Stimulated activated CD8-positive, alpha-beta memory T cell treated with anti-CD3 and anti-CD28 coated beads, Interleukin-7, amount 100 ng/mL, for 48 hours (primary cell): ENCODE measurements around the gene MAGI1.
A peak's percentile ranks its signal among the peaks of the same experiment; 100 is the strongest.

Experiments used
- DNase-seq, 2 donors: peaks; one replicate each; pipeline ENCODE4 v3.0.0-alpha.2; 2020; ENCODE audit warnings: low read depth in 1 of 2; ENCODE audit errors: extremely low read depth in 1 of 2

The MAGI1 gene

DNA sequence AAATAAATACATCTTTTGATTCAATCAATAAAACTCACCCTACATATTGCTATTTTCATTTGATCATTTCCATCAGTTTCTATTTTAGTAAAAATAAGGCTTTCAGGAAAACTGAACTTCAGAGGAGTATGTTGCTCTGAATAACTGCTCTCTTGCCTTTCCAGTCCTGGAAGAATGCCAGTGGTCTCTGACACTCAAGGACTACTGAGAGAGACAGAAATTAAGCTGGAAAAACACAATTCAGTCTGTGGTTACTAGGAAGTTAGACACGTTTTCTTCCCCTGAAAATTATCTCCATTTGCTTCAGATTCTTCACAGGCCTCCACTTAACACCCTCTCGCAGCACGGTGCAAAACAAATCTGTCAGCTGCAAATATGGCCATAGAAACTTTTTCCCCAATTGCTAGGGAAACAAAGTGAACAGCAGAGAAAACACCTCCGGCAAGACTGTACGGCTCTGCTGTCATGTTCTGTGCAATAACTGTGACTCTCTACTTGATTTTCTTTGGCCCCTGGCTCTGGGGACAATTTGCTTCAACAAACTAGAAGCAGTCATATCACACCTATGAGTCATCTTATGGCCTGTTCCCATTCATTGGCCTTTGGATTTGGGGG is 353.0 kb downstream of the MAGI1 start:
- no peak for DNase-seq

DNA sequence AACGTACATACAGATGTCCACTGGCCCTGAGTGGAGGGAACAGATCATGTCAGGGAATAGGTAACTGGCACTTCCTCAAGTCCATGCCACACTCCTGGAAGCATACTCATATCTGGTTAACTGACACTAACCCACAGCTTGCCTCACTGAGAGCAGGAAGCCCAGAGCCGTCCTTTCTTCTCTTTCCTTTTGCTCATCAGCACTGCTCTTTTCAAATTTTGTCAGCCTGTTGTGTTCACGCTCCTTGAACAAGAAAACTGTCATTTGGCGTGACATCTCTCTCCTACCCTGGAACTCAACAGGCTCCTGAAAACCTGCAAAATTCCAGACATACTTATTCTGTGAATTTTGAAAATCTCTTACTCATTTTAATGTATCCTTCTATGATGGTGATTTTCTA is 360.2 kb downstream of the MAGI1 start:
- DNase-seq, result no peak

DNA sequence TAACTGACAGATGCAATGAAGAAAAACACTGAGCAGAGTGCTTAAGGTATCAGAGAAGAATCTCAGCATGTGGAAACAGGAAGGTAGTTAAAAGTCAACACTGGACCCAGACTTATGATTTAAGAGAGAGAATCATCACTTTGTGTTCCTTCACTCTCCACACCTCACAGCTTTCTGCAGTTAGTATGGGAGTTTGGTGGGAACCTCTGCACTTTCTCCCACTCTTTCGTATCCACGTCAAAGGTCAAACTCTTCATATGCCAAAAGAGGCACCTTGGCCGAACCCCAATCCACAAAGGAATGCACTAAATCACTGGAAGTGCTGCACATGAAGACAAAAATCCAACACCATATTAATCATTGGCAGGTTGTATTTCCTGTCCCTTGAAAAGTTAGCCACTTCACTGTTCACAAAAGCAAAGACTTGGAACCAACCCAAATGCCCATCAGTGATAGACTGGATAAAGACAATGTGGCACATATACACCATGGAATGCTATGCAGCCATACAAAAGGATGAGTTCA is 361.2 kb downstream of the MAGI1 start:
- no peak for DNase-seq

DNA sequence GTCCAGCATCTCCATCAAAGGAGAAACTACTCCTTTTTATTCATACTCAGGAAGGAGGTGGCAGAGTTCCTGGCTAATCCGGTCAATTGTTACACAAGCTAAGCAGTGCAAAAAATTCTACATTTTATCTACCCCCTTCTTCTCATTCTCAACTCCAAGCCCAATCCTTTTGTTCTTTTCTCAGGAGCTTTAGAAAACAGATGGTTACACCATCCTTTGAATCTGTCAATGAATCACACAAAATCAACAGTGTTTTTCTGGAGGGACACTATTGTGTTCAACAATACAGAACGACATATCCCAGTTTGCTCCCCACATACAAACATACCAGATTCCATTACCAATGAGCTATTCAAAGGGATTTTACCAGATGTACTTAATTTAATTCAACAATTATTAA is 362.1 kb downstream of the MAGI1 start:
- DNase-seq, result no peak

DNA sequence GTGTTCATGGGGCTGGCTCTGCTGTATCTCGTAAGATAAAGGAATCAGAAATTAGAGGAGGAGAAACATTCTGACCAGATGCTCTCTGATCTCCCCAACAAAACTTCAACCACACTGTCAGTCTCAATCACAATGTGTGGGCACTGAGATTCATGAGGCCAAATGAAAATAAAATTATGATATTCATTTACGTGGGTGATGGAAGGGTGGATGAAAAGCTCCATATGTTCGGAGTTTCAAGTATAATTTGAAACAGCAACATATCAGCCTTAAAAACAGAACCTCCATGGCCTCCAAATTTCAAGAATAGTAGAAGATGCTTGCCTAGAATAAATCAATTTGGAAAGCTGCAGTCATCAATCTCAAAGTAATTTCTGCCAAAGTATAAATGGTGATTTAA is 363.7 kb downstream of the MAGI1 start:
- no peak for DNase-seq

DNA sequence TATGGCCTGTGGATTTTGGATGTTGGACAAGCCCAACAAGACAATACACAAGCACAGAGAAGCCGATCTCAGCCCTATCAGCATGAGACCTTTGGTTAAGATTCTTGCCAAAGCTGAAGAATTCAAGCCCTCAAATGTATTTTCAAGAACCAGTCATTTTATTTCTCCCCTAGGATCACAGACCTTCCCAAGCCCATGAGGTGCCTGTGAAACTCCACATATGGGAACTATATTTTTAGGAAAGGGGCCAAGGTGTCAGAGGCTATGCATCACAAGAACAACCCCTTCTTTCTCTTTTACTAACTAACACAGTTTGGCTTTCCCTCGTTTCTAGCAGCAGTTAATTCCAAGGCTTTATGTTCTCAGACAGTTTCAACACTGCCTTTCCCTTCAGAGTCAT is 364.5 kb downstream of the MAGI1 start:
- no peak for DNase-seq

DNA sequence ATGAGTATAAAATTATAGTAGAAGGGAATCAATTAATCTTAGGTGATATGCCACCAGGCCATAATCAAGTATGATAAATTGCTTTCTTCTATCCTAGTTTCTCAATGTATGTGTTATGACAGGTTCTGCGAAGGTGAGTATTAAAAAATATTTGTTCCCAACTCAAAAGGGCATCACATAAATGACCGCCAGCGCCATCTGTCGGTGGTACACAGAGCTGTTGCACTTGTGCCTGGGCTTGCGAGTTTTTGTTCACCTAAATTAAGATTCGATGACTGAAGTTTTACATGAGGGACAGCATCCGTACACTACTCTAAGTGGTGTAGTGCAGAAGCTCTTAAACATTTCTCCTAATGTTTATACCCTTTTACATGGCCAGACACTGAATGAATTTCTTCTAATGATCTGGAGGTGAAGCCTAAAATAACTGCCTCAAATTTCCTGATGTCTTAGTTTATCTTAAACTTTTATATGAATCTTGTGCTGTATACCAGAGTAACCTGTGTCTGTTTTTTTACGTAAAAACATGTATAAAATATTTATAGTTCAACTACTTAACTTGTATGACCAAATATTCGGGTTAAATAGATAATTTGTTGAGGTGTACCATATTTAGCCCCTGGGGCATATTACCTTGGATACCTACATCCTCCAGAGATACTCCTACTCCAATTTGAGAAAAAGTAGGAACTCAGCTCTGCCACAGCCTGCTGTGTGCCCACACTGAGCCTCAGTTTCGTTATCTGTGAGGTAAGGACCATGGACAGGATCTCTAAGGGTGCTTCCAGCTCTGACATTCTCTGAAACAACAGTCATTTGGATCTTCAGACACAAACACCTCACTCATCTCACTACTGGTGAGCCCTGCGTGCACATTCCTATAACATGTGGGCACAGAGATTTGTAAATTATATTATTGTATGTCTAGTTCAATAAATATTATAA is 365.6 kb downstream of the MAGI1 start:
- peak in 1 of 2 donors; percentile 1 for DNase-seq

DNA sequence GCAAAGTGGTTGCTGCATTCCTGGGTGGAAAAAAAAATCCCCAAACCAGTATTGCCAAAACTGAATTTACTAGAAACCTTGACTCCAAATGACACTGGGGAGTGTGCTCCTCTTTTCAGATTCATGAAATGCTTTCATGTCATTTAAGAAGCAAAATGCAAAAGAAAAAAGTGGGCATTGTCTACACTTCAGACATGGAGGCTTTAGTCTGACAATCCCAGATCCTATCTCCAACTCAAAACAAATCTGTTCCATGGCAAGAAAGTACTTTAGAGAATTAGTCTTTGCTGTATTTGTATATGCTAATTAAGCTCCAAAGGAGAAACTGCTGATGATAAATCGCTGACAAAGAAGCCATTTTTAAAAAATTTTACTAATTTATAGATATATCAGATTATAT is 366.7 kb downstream of the MAGI1 start:
- no peak for DNase-seq

DNA sequence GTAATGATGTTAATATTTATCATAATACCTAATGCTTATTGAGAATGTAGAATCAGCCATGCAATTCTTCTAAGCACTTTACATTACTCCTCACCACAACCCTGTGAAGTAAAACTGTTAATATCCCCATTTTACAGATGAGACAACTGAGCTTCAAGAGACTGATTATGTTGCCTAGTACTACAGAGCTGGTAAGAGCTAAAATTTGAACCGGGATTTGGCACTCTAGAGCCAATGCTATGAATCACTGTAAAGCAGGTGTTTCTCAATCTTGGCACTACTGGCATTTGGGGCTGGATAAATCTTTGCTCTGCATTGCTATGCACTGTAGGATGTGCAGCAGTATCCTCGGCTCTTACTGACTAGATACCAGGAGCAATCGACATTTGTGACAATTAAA is 367.7 kb downstream of the MAGI1 start:
- DNase-seq, result no peak

DNA sequence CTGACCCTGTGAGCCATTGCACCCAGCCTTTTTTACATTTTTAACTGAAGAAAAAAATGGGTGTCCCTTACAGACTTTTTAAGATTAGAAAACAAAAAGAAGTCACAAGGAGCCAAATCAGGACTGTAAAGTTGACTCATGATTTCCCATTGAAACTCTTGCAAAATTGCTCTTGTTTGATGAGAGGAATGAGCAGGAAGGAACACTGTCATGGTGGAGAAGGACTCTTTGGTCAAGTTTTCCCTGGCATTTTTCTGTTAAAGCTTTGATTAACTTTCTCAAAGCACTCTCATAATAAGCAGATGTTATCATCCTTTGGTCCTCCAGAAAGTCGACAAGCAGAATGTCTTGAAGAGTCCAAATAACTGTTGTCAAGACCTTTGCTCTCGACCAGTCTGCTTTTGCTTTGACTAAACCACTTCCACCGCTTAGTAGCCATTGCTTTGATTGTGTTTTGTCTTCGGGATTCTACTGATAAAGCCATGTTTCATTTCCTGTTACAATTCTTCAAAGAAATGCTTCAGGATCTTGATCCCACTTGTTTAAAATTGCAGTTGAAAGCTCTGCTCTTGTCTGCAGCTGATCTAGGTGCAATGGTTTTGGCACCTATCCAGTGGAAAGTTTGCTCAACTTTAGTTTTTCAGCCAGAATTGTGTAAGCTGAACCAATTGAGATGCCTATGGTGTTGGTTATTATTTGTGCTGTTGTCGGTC is 369.4 kb downstream of the MAGI1 start:
- DNase-seq, result no peak

DNA sequence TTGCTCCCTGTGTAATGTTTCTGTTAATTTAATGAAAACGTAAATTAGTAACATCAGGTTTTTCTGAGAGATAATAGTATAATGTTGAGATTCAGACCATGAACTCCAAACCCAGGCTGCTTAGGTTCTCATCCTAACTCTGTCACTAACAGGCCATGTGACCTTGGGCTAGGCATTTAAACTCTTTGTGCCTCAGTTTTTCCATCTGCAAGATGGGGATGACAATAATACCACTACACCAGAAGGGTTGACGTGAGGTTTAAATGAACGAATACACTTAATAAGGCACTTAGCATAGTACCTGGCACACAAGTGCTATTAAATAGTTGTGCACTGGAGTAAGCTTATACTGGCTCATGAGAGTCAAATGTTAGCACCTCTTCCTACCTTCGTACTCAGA is 370.8 kb downstream of the MAGI1 start:
- no peak for DNase-seq

DNA sequence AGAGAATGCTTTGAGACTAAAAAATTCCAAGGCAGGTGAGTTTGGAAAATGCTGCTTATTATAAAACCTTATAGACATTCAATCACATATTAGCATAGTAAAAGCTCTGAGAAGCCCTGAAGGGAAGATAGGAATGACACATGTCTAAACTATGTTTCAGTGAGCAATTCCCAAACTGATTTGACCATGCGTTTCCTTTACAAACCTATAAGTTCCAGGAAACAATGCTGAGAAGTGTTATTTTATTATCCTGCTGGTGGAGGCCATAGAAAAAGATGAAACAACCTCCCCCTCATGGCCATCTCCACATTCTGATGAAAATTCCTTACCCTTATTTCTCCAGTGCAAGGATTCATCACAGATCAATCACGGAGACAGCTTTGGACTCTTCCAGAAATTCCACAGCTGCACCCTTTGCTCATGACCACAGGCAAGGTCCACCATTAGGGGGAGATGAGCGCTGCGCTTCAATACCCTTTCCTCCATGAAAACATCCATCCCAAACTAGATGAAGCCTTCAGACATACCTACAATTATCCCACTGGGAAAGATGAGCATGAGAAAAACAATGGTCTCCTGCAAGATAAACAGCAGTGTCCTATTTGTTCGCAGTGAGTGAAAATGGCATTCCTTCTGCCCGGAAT is 372.1 kb downstream of the MAGI1 start:
- DNase-seq, result no peak

DNA sequence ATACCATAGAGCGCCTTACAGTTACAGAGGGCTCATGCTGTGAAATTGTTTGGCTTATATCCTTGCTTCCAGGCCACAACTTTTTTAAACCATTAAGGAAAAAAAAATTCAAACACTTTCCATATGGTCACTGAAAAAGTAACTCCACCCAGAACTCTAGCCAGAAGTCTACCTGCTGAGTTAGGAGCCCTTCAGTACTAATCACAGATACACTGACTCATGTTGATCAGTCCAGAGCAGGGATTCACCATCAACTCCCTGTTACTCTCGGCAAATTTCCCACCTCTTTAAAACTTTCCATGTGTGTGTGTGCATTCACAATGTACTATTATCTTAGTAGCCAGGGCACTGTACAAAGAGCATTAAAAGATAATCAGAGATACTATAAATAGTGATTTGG is 372.8 kb downstream of the MAGI1 start:
- DNase-seq, result no peak

DNA sequence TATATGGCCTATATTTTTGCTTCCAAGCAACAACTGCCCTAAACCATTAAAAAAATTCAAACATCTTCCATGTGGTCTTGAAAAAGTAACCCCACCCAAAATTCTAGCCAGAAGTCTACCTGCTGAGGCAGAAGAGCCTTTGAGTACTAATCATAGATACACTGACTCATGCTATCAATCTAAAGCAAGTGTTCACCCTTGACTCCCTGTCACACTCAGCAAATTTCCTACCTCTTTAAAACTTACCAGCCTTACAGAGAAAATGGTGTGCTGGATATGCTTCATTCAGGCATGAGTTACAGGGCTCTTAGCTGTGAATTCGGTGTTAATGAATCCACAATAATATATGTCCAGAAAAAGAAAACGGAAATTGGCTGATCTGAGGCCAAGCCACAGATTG is 373.8 kb downstream of the MAGI1 start:
- no peak for DNase-seq

DNA sequence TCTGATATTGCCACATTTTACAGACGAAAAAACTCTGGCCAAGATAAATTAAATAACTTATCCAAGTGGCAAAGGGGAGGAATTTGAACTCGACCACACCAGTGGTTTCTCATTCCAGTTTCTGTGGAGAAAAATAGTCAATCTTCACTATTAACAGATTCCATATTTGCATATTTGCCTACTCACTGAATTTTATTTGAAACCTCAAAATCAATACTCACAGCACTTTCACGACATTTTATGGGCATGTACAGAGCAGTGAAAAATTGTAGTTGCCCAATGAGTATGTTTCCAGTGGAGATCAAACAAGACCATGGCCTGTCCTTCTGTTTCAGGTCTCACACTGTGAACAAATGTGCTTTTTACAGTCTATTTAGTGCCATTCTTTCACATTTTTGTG is 374.3 kb downstream of the MAGI1 start:
- DNase-seq, result no peak

DNA sequence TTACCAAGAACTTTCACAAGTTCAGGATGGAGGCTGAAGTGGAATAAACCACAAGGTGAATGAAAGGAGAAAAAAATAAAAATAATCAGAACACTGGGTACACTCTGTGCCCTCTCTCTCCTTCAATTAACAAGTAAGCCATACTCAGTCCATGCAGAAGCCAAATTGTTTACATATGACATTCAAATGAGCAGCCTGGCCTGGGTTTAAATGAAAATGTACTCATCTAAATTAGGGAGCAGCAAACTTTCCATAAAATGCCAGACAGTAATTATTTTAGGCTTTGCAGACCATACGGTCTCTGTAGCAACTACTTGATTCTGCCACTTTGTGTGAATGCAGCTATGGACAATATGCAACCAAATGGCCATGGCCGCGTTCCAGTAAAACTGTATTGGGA is 376.6 kb downstream of the MAGI1 start:
- no peak for DNase-seq

DNA sequence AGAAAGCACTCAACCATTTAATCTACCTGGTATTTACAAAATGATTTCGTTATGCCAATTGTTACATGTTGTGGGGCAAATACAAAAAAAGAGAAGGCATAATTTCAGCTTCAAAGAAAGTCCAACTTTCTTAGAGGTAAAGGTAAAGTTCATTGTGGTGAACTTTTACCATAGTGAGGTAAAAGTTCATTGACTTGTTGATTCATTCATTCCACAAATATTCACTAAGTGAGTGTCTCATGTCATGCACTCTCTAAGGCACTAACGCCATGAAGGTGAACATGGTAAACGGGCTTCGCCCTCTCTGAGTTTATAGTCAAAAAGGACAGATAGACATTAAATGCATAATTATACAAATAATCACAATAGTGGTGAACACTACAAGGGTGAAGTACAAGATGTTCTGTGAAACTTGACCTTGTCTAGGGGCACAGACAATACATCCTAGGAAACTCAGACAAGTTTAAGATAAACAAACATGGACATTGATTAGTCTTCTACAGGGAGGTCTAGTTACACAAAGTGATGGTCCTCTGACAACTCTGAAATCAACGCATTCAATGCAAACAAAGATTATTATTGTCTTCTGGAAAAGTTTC is 378.6 kb downstream of the MAGI1 start:
- no peak for DNase-seq

DNA sequence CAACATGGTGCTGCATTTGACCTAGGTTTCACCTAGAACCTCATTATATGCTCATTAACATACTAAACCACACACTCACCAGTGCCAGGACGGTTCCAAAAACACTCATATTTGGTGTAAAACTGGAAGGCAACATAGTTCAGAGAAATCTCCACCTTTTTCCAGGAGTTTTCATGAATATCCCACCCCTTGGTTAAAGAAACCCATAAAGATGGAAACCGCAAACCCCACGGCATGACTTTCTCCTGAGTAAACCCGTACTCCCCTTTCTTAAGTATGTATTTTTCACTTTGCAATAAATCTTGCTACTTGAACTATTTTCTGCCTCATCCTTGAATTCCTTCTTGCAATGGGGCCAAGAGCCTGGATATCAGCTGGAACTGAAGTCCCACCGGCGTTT is 379.3 kb downstream of the MAGI1 start:
- DNase-seq, result no peak

DNA sequence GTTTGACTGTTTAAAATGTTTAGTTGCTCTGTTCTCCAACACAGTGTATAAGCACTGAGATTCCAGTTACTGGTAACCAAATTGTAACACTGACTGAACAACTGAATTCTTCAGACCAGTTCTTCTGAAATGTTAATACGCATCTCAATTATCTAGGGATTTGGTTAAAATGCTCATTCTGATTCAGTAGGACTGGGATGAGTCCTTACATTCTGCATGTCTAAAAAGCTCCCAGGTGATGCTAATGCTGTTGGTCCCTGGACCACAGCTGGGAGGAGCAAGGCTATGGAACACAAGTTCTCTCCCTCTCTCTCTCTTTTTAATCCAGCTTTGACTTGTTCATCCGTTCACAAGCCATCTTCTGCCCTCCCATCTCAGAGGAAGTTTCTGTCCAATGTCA is 380.3 kb downstream of the MAGI1 start:
- DNase-seq, result no peak

DNA sequence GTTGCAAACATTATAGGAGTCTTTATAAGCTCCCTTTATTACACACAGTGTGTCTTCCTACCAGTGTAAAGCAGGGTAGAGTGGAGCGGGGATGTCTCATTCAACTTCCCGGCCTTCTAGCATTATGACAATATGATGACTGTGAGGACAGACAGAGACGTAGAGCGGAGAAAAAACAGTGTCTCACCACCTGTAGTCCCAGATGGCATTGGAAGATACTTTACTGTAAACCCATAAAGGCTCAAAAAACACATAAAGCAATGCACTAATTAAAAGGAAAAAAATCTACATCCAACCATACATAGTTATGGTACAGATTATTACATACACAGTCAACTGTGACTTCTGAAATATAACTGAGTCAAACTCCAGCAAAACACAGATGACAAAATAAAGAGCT is 383.7 kb downstream of the MAGI1 start:
- DNase-seq, result no peak

DNA sequence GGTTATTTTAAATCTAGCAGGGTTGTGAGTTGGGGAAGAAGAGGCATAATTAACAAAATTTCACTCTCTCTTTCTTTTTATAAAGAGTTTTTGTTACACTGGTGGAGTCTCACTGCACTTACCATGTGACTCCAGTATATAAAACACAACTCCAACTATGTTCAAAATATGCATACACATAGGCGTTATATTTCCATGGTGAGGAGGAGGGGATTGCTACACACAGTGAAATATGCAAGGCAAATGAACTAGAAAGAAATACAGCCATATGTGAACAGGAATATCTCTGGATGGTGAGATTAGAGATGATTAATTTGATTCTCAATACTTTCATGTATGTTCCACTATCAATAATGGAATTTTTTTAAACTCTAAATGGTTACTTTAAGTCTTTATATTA is 385.0 kb downstream of the MAGI1 start:
- DNase-seq, result no peak
